ENCODE measurements around the gene OLFML2B.

OLFML2B gene

GRCh38 chr1:161945306-161946060, 78.2 kb downstream of the OLFML2B start:
- no peak for TF ChIP-seq CTCF (IDR thresholded peaks at IDR 0.05; ENCODE audit: extremely low read depth, insufficient read depth, missing control alignments)
- DNase-seq (ENCODE audit: low spot score): no peak
- in situ Hi-C loops (cut with MboI; ENCODE audit: low pct_unique_long_range_greater_than_20kb, low sequenced_read_pairs, unreplicated experiment): no loop called here

- in situ Hi-C loops (cut with MboI; ENCODE audit: low pct_unique_long_range_greater_than_20kb, low sequenced_read_pairs, unreplicated experiment): no loop called here
- DNase-seq (ENCODE audit: low spot score): no peak
- TF ChIP-seq CTCF (IDR thresholded peaks at IDR 0.05; ENCODE audit: extremely low read depth, insufficient read depth, missing control alignments): no peak
These were observed 79.3 kb downstream of the OLFML2B start for GRCh38 chr1:161944381-161944780.

GRCh38 chr1:161943737-161944136, 79.9 kb downstream of the OLFML2B start:
- in situ Hi-C loops (cut with MboI; ENCODE audit: low pct_unique_long_range_greater_than_20kb, low sequenced_read_pairs, unreplicated experiment): no loop called here
- no peak for DNase-seq (ENCODE audit: low spot score)
- TF ChIP-seq CTCF (IDR thresholded peaks at IDR 0.05; ENCODE audit: extremely low read depth, insufficient read depth, missing control alignments): no peak

GRCh38 chr1:161941726-161942436, 81.8 kb downstream of the OLFML2B start:
- TF ChIP-seq CTCF (IDR thresholded peaks at IDR 0.05; ENCODE audit: extremely low read depth, insufficient read depth, missing control alignments): no peak
- in situ Hi-C loops (cut with MboI; ENCODE audit: low pct_unique_long_range_greater_than_20kb, low sequenced_read_pairs, unreplicated experiment): no loop called here
- DNase-seq (ENCODE audit: low spot score): no peak

GRCh38 chr1:161940866-161941591, 82.6 kb downstream of the OLFML2B start:
- no peak for DNase-seq (ENCODE audit: low spot score)
- TF ChIP-seq CTCF (IDR thresholded peaks at IDR 0.05; ENCODE audit: extremely low read depth, insufficient read depth, missing control alignments): no peak
- in situ Hi-C loops (cut with MboI; ENCODE audit: low pct_unique_long_range_greater_than_20kb, low sequenced_read_pairs, unreplicated experiment): no loop called here

- no peak for TF ChIP-seq CTCF (IDR thresholded peaks at IDR 0.05; ENCODE audit: extremely low read depth, insufficient read depth, missing control alignments)
- in situ Hi-C loops (cut with MboI; ENCODE audit: low pct_unique_long_range_greater_than_20kb, low sequenced_read_pairs, unreplicated experiment): no loop called here
- DNase-seq (ENCODE audit: low spot score): no peak
These were observed 86.9 kb downstream of the OLFML2B start for GRCh38 chr1:161936786-161937185.

Measured in GM13977 (cell line).